Ramos (cell line): ENCODE data around the gene PLA2G2E.
"Not testable (repeated sequence)": the region's sequence is repeated elsewhere in the genome, so short reads cannot be mapped to it uniquely, and the experiment has no call there.

Source experiments
- in situ Hi-C: fragments of 300-500 bp; cut with MboI; formaldehyde crosslinking; loops from one replicate; pipeline ENCODE4 v1.14.3; 2022; ENCODE audit warnings: low sequenced_read_pairs; ENCODE audit not compliant: unreplicated experiment

The PLA2G2E gene

DNA sequence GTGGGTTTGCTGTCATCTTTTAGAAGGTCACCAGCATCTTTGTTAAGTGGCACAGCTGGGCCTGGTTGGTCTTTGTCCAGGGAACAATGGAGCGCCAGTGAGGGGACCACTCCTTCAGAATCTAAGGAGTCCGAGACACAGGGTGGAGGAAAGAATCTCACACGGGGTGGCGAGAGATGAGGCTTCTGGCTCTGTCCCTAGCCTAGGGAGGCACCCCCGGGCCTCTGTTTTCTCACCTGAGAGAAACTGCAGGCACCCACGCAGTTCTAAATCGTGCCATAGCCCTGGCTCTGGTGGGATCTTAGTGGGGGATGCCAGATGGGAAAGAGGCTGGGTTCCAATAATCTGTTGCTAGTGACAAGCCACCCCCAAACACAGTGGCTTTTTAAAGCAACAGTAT, 10.9 kb upstream of the PLA2G2E start:
- in situ Hi-C loops: no loop called here

GRCh38 chr1:19932866-19933265, 9.4 kb upstream of the PLA2G2E start:
- in situ Hi-C loops: no loop called here

DNA sequence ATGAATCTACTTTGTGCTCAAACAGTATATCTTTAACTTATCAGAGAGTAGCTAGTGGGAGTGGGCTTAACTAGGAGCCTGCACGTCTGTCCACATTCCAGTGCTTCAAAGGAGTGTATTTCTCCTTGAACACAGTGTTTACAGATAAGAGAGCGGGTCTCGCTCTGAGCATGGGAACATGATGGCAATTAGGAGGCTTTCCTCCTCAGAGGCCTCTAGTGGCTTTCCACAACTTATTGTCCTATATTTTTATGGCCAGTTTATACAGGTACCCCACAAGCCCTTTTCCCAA, 3.7 kb upstream of the PLA2G2E start:
- in situ Hi-C loops: not testable (repeated sequence)

- in situ Hi-C loops: no loop called here
These were observed 3.1 kb upstream of the PLA2G2E start for GRCh38 chr1:19926296-19927129.

DNA sequence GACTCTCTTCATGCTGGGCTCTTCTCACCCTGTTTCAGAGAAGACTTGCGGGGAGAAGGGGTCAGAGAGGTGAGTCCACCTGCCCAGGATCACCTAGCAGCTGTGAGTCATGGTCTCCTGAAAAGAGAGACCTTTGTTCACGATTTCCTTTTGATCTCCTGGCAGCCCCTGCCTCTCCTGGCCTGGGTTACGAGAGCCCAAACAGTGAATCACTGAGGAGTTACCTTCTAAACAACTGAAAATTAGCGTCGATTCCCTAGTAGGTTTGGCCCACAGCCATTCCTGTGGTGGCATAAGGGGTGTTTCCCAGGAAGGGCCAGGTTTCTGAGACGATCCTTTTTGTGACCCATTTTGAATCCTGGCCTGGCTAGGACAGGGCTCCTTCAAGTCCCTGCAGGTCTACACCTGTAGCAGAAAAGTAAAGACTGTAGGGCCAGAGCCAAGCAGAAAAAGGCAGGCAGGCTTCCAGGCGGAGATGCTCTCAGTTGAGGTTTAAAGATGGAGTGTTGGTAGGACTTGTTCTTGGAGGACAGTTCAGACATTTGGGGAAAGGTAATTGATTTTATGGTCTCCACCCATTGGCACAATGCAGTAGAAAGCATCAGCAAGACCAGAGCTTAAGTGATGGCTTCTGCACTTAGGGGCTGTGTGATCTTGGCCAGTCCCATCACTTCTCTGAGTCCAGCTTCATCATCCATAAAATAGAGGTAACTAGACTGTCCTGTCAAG, 2.1 kb upstream of the PLA2G2E start:
- in situ Hi-C loops: no loop called here

- in situ Hi-C loops: loop anchor here (25.0 kb wide), 1 partner anchor 563 kb away; the partner anchor contains the start of gene CAMK2N1
These were observed 533 bp upstream of the PLA2G2E start for GRCh38 chr1:19923953-19924346.

GRCh38 chr1:19922015-19922688, 1.3 kb downstream of the PLA2G2E start:
- in situ Hi-C loops: loop anchor here (25.0 kb wide), 1 partner anchor 565 kb away; the partner anchor contains the start of gene CAMK2N1

DNA sequence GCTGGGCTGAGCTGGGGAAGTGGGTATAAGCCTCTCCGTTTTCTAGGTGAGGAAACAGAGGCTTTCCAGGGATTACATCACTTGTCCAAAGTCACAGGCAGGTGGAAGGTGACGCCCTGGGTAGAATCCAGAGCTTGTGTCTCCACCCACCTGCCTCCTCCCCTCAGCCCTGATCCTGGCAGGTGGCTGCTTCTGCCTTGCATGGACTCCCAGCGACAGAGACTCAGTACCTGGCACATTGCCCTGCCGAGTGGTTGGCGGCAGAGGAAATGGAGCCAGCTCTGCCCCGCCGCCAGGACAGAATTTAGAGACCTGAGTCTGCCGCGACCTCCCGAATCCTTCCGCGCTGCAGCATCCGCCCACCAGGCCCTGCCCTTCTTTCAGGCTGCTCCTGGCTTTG, 2.1 kb downstream of the PLA2G2E start:
- in situ Hi-C loops: loop anchor here (25.0 kb wide), 1 partner anchor 566 kb away; the partner anchor contains the start of gene CAMK2N1

DNA sequence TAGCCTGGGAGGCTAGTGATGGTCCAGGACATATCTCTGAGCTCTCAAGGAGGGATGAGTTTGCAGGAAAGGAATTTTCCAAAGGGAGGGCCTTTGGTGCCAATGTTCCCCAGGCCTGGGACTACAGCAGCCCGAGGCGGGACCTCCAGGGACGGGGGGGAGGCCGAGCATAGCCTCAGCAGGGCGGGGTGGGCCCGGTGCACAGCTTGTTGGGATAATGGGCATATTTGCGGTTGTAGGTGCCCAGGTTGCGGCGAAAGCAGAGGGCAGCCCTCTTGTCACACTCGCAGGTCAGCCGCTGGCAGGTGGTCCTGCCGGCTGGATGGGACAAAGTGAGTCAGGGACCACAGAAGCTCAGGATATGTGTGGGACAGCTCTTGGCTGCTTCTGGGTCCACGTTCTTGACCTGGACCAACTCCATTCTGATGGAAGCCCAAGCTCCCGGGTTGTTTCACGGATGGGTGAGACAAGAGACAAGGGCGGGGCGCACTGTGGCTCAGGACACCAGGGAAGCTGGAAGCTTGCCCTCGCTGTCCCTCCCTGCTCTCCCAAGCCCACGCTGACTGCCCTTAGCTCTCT, 3.2 kb downstream of the PLA2G2E start:
- in situ Hi-C loops: loop anchor here (25.0 kb wide), 1 partner anchor 567 kb away; the partner anchor contains the start of gene CAMK2N1

GRCh38 chr1:19918057-19918456, 5.4 kb downstream of the PLA2G2E start:
- in situ Hi-C loops: loop anchor here (5.0 to 25.0 kb wide), 2 partner anchors 234 to 569 kb away; partner anchors contain the start of gene CAMK2N1

DNA sequence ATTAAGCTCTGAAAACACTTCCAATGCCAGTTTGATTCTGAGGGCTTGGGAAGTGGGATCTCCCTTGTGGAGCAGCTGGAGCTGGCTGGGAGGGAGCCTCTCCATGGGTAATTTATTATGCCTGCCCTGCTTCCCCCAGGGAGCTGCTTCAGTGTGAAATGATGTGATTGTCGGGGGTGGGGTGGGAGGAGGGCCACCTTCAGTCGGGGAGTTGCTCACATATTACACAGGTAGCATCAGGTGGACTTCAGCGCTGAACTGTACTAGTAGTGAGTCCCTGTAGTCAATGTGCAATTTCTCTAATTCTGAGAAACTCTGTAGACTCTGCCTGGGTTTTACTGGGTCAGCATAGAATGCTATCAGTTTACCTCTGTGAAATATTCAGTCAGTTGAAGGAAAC, 12.8 kb downstream of the PLA2G2E start:
- in situ Hi-C loops: loop anchor here (25.0 kb wide), 1 partner anchor 577 kb away; the partner anchor contains the start of gene CAMK2N1

GRCh38 chr1:19909971-19910370, 13.4 kb downstream of the PLA2G2E start:
- in situ Hi-C loops: loop anchor here (25.0 kb wide), 1 partner anchor 577 kb away; the partner anchor contains the start of gene CAMK2N1

GRCh38 chr1:19909392-19909791, 14.0 kb downstream of the PLA2G2E start:
- in situ Hi-C loops: loop anchor here (25.0 kb wide), 1 partner anchor 578 kb away; the partner anchor contains the start of gene CAMK2N1

DNA sequence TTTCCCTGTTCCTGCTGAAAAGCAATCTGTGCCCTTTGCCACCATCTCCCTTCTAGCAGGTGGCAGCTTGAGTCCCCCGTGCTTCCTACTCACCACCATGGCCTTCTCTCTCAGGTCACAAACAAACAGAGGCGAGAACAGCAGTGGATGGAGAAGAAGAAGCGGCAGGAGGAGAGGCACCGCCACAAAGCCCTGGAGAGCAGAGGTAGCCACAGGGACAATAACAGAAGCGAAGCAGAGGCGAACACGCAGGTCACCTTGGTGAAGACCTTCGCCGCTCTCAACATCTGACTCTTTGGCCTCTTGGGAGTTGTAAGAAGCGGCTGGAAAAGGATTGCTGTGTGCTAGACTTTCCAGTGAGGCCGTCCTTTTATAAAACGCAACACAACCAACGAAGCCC, 16.0 kb downstream of the PLA2G2E start:
- in situ Hi-C loops: loop anchor here (25.0 kb wide), 1 partner anchor 580 kb away; the partner anchor contains the start of gene CAMK2N1

DNA sequence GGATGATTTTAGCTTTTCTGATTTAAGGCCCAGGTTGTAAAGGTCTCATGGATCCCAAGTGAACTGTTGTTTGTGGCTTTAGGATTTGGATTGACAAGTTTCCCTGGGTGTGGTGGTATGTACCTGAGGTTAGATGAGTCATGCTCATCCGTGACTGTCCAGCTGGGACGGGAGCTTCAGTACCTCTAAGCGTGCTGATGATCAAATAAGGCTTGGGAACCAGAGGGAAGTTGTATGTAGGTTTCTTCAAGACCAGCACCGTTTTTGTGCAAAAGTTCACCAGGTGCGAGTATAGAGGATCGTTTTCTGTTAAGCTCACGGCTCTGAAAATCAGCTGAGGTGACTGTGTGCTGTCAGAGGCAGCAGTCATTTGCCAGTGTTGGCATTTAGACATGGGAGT, 19.8 kb downstream of the PLA2G2E start:
- in situ Hi-C loops: loop anchor here (25.0 kb wide), 1 partner anchor 584 kb away; the partner anchor contains the start of gene CAMK2N1

DNA sequence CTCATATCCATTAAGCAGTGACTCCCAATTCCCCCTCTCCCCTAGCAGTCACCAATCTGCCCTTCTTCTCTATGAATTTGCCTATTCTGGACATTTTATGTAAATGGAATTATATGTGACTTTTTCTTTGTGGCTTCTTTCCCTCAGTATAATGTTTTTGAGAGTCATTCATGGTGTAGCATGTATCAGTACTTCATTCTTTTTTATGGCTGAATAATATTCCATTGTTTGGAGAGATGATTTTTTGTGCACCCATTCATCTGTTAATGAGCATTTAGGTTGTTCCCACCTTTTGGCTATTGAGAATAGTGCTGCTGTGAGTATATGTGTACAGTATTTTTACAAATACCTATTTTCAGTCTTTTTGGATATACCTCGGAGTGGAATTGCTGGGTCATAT, 21.8 kb downstream of the PLA2G2E start:
- in situ Hi-C loops: loop anchor here (25.0 kb wide), 1 partner anchor 586 kb away; the partner anchor contains the start of gene CAMK2N1

GRCh38 chr1:19894218-19894617, 29.2 kb downstream of the PLA2G2E start:
- in situ Hi-C loops: no loop called here

DNA sequence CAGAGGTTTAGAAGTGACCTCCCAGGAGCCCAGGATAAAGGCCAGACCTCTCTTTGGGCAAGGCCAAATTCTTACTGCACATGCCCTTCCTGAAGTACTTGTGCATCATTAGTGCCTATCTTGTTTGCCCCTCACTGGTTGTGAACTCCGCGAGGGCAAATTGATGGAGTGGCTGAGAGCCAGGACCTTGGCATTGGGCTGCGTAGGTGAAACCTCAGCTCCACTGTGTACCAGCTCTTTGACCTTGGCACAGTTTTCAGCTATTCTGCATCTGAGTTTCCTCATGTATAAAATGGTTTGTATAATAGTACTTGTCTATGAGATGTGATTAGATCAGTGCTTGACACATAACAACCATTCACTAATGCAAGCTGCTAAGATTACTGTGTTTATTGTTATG, 29.7 kb downstream of the PLA2G2E start:
- in situ Hi-C loops: no loop called here

DNA sequence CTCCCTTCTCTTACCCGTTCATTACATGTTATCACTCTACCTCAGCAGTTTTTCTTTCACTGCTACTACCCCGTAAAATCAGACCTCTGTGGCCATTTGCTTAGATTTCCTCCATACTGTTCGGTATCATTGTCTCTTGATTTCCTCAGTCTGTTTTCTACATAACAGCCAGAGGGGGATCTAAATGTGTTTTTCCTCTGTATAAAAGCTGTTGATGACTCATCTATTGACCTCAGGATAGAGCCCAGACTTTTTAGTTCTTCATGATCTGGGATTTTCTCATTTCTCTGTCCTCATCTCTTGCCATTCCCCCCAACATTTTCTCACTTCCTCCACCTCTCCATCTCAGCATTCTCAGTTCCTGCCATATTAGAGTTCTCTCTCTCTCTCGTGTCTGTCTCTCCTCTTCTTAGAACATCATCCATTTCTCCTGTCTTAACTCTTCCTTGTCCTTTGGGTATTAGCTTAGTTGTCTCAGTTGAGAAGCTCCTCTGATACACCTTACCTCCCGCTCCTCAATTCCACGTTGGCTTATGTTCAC, 30.7 kb downstream of the PLA2G2E start:
- in situ Hi-C loops: no loop called here

- in situ Hi-C loops: no loop called here
These were observed 31.3 kb downstream of the PLA2G2E start for GRCh38 chr1:19892129-19892528.
